Camera-type eye (tissue), 1 donor: Measurements from ENCODE around the gene SCGB3A1. TPM values are rescaled to one million over a fixed set of nuclear protein-coding genes. Genes with fewer than 3 reads are reported as not detected.

ENCODE experiments used
- total RNA-seq: library from RNA; depleted of rRNA; stranded (reverse); fragments of >200 nt; gene quantifications from one replicate; pipeline ENCODE4 v1.2.3, GENCODE V29; 2014

The SCGB3A1 gene
- total RNA-seq: 2.2 TPM

DNA sequence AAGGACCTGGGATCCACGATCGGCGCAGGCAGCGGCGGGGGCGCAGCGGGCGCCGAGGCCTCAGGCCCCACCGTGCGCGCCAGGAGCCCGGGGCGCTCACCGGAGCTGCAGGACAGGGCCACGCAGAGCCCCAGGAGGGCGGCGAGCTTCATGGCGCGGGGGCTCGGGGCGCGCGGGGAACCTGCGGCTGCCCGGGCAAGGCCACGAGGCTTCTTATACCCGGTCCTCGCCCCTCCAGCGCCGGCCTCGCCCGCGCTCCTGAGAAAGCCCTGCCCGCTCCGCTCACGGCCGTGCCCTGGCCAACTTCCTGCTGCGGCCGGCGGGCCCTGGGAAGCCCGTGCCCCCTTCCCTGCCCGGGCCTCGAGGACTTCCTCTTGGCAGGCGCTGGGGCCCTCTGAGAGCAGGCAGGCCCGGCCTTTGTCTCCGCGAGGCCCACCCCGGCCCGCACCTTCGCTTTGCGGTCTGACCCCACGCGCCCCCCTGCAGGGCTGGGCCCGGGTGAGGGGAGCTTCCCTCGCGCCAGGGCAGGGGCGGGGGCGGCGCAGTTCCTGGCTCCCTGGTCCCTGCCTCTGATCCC lies at the start of gene SCGB3A1:
Gene SCGB3A1 (minus strand): TSS at position 189 of the 577 bp plus-strand sequence. CDS start 37 bp downstream, at position 152.

Other genes with a start within 250 kb of the SCGB3A1 start
- gene GFPT2, start 238.2 kb downstream of the SCGB3A1 start, total RNA-seq: 17.5 TPM
- 75.6 TPM for gene CNOT6, start 97.1 kb downstream of the SCGB3A1 start, total RNA-seq
- 15.1 TPM for gene FLT4, start 58.1 kb upstream of the SCGB3A1 start, total RNA-seq
- not detected for gene OR2Y1, start 148.6 kb upstream of the SCGB3A1 start, total RNA-seq
- gene MGAT1, start 211.3 kb upstream of the SCGB3A1 start, total RNA-seq: 105 TPM